GM23338 (cell line): ENCODE data around the gene ERC1. TPM values are rescaled to one million over a fixed set of nuclear protein-coding genes. Genes with fewer than 3 reads are reported as not detected.
"Not testable (repeated sequence)": the region's sequence is repeated elsewhere in the genome, so short reads cannot be mapped to it uniquely, and the experiment has no call there.

Experiments
- ATAC-seq: fragments of 200-7000 bp; cut with Tn5 transposase; 3 replicates; pipeline ENCODE4 v1.9.1; 2020
- DNase-seq: peaks from one replicate; pipeline ENCODE4 v3.0.0-alpha.2; 2015; ENCODE audit warnings: low spot score
- H2AFZ ChIP-seq: fragments of 200-600 bp; sonication (generic); 2 replicates; pipeline ENCODE4 v1.8.0; 2016; ENCODE audit warnings: antibody characterized with exemption, mild to moderate bottlenecking, moderate library complexity
- H3F3A ChIP-seq: fragments of 200-600 bp; sonication (generic); replicated peaks from 2 replicates; pipeline ENCODE4 v1.8.0; 2017; ENCODE audit warnings: antibody characterized with exemption, mixed run types, low read depth
- H3K27ac ChIP-seq: fragments of 200-600 bp; sonication (generic); 2 replicates; pipeline ENCODE4 v1.6.1; 2016; ENCODE audit warnings: low read depth
- H3K27me3 ChIP-seq: fragments of 200-600 bp; sonication (generic); 2 replicates; pipeline ENCODE4 v1.8.0; 2016; ENCODE audit warnings: mild to moderate bottlenecking, mixed run types, moderate library complexity; ENCODE audit not compliant: insufficient read depth
- H3K36me3 ChIP-seq: fragments of 200-600 bp; sonication (generic); 2 replicates; pipeline ENCODE4 v1.8.0; 2016; ENCODE audit warnings: mild to moderate bottlenecking; ENCODE audit not compliant: insufficient read depth
- H3K4me1 ChIP-seq: fragments of 200-600 bp; sonication (generic); 2 replicates; pipeline ENCODE4 v1.8.0; 2016; ENCODE audit warnings: mild to moderate bottlenecking, moderate library complexity; ENCODE audit not compliant: insufficient read depth
- H3K4me2 ChIP-seq: fragments of 200-600 bp; sonication (generic); 2 replicates; pipeline ENCODE4 v1.7.1; 2017; ENCODE audit warnings: mixed run types
- H3K4me3 ChIP-seq: fragments of 200-600 bp; sonication (generic); 2 replicates; pipeline ENCODE4 v1.6.1; 2016; ENCODE audit warnings: mixed run types
- H3K79me2 ChIP-seq: fragments of 200-600 bp; sonication (generic); replicated peaks from 2 replicates; pipeline ENCODE4 v1.8.0; 2017; ENCODE audit warnings: mild to moderate bottlenecking; ENCODE audit not compliant: insufficient read depth
- H3K9me2 ChIP-seq: fragments of 200-600 bp; sonication (generic); 2 replicates; pipeline ENCODE4 v1.8.0; 2017; ENCODE audit not compliant: insufficient read depth
- H4K20me1 ChIP-seq: fragments of 200-600 bp; sonication (generic); replicated peaks from 2 replicates; pipeline ENCODE4 v1.8.0; 2017; ENCODE audit warnings: mild to moderate bottlenecking; ENCODE audit not compliant: insufficient read depth
- H3K27ac Mint-ChIP-seq: 2 replicates; pipeline ENCODE4 v1.8.0; 2020; ENCODE audit warnings: inconsistent platforms, mild to moderate bottlenecking, moderate library complexity, mixed read lengths
- H3K27me3 Mint-ChIP-seq: 3 replicates; pipeline ENCODE4 v1.8.0; 2022; ENCODE audit warnings: low read depth, mild to moderate bottlenecking, moderate library complexity, mixed read lengths, inconsistent platforms; ENCODE audit not compliant: insufficient read depth, poor library complexity
- H3K36me3 Mint-ChIP-seq: 3 replicates; pipeline ENCODE4 v1.8.0; 2021; ENCODE audit warnings: low read depth, mild to moderate bottlenecking, inconsistent platforms, moderate library complexity, mixed read lengths
- H3K4me1 Mint-ChIP-seq: 3 replicates; pipeline ENCODE4 v1.8.0; 2020; ENCODE audit warnings: mild to moderate bottlenecking, inconsistent platforms, mixed read lengths
- H3K4me3 Mint-ChIP-seq: 3 replicates; pipeline ENCODE4 v1.8.0; 2021; ENCODE audit warnings: moderate library complexity, mild to moderate bottlenecking, inconsistent platforms, mixed read lengths
- H3K9me3 Mint-ChIP-seq: 3 replicates; pipeline ENCODE4 v1.8.0; 2020; ENCODE audit warnings: moderate library complexity, mild to moderate bottlenecking, inconsistent platforms, mixed read lengths
- CREB1 ChIP-seq: fragments of 250-450 bp; sonication (Bioruptor Pico); IDR thresholded peaks from 2 replicates; pipeline ENCODE4 v1.5.0; 2020; ENCODE audit warnings: low read depth, mild to moderate bottlenecking, moderate library complexity
- EZH2 ChIP-seq: fragments of 200-600 bp; sonication (generic); IDR thresholded peaks from one replicate; pipeline ENCODE4 v1.8.0; 2017; ENCODE audit warnings: antibody characterized with exemption, mild to moderate bottlenecking, low read depth; ENCODE audit not compliant: unreplicated experiment
- JUNB ChIP-seq: IDR thresholded peaks from one replicate; pipeline ENCODE4 v1.6.1; 2016; ENCODE audit warnings: antibody characterized with exemption; ENCODE audit not compliant: unreplicated experiment
- NANOG ChIP-seq: IDR thresholded peaks from 2 replicates; pipeline ENCODE4 v1.6.1; 2016; ENCODE audit warnings: antibody characterized with exemption, borderline replicate concordance
- STAT1 ChIP-seq: IDR thresholded peaks from one replicate; pipeline ENCODE4 v1.6.1; 2016; ENCODE audit warnings: antibody characterized with exemption; ENCODE audit not compliant: unreplicated experiment
- polyA plus RNA-seq: library from polyadenylated mRNA; unstranded; fragments of >200 nt; fragmentation: Nextera tagmentation; extraction: Ambion mirVana; gene quantifications from 2 replicates; pipeline ENCODE4 v1.2.1, GENCODE V29; 2016
- total RNA-seq: library from RNA; depleted of rRNA; stranded (reverse); fragments of >200 nt; shearing (Covaris generic); gene quantifications from 2 replicates; pipeline ENCODE4 v1.2.3, GENCODE V29; 2014
- TF ChIP-seq, protein P1 (sequence below): IDR thresholded peaks from 2 replicates; pipeline ENCODE4 v1.6.1; 2016; ENCODE audit warnings: antibody characterized with exemption
- TF ChIP-seq, protein P2 (sequence below): IDR thresholded peaks from one replicate; pipeline ENCODE4 v1.6.1; 2018; ENCODE audit warnings: antibody characterized with exemption; ENCODE audit not compliant: unreplicated experiment

Gene ERC1
- total and polyA plus RNA-seq, 2 experiments from 2014 or later, result 28.1 to 35.3 TPM

DNA sequence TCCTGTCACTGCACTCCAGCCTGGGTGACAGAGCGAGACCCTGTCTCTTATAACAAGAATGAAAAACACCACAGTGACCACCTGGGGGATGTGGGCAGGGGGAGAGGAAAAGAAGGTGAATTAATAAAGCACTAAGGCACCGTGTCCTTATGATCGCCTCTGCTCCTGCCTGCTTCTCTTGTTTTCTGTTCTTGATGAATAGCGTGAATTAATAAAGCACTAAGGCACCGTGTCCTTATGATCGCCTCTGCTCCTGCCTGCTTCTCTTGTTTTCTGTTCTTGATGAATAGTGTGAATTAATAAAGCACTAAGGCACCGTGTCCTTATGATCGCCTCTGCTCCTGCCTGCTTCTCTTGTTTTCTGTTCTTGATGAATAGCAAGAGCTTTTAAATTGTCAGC lies 60.6 kb downstream of the ERC1 start:
- H3K36me3 Mint-ChIP-seq, H3K4me3 ChIP-seq, H3K27ac Mint-ChIP-seq, H3K9me3 Mint-ChIP-seq, H3K4me2 ChIP-seq, H3F3A ChIP-seq, H3K27me3 ChIP-seq, H3K27me3 Mint-ChIP-seq, ATAC-seq, H3K27ac ChIP-seq, H2AFZ ChIP-seq, DNase-seq, H3K9me2 ChIP-seq, H3K4me3 Mint-ChIP-seq, H3K36me3 ChIP-seq, H4K20me1 ChIP-seq: not testable (repeated sequence)
- Histone ChIP-seq H3K79me2 (peaks cover 60% of the 10 kb centered on the region), H3K4me1 (peaks cover 76% of the 10 kb centered on the region)
- peaks cover 68% of the 10 kb centered on the region for H3K4me1 Mint-ChIP-seq

DNA sequence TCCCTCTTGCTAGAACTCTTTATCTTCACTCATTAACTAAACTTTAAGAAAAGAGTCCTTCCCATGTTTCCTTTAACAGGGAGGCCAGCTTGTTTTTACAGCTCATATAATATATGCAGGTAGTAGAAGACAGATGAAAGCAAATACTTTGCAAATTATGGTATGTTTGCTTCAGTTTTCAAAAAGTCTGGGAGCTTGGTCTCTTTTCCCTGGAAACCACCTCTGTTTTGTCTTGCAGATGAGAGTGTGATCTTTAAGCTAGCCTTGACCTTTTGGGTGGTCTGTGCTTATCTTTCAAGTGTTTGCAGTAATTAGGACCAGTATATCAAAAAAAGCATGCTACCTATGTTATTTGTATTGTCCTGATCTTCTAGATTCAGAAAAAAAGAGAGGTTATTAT lies 62.7 kb downstream of the ERC1 start:
- H3K9me2 ChIP-seq, result no peaks in the 10 kb centered on the region
- peak overlapping the region; percentile 21 for H3K4me3 ChIP-seq
- peaks cover 64% of the 10 kb centered on the region for H3K4me1 ChIP-seq
- peaks cover 61% of the 10 kb centered on the region for H3K4me1 Mint-ChIP-seq
- peak overlapping the region; percentile 83 for H3K27ac ChIP-seq
- no peaks in the 10 kb centered on the region for H3K27me3 ChIP-seq
- H3K27ac Mint-ChIP-seq, result peak overlapping the region; percentile 20
- TF ChIP-seq JUNB (no peak), NANOG (no peak)
- H3K4me3 Mint-ChIP-seq, result peak overlapping the region; percentile 16
- ATAC-seq, result peak; percentile 23
- 0 out of 2 replicates have a peak, but pooled peaks cover 4% of the 10 kb centered on the region for H3F3A ChIP-seq
- peak; percentile 55 for DNase-seq
- peaks cover 58% of the 10 kb centered on the region for H3K79me2 ChIP-seq
- no peaks in the 10 kb centered on the region for H3K27me3 Mint-ChIP-seq
- H3K4me2 ChIP-seq, result peak overlapping the region; percentile 61
- H2AFZ ChIP-seq, result no peak overlapping the region
- no peaks in the 10 kb centered on the region for H4K20me1 ChIP-seq
- H3K9me3 Mint-ChIP-seq, result peaks cover 5% of the 10 kb centered on the region
- no peaks in the 10 kb centered on the region for H3K36me3 ChIP-seq
- H3K36me3 Mint-ChIP-seq, result peaks cover 12% of the 10 kb centered on the region

DNA sequence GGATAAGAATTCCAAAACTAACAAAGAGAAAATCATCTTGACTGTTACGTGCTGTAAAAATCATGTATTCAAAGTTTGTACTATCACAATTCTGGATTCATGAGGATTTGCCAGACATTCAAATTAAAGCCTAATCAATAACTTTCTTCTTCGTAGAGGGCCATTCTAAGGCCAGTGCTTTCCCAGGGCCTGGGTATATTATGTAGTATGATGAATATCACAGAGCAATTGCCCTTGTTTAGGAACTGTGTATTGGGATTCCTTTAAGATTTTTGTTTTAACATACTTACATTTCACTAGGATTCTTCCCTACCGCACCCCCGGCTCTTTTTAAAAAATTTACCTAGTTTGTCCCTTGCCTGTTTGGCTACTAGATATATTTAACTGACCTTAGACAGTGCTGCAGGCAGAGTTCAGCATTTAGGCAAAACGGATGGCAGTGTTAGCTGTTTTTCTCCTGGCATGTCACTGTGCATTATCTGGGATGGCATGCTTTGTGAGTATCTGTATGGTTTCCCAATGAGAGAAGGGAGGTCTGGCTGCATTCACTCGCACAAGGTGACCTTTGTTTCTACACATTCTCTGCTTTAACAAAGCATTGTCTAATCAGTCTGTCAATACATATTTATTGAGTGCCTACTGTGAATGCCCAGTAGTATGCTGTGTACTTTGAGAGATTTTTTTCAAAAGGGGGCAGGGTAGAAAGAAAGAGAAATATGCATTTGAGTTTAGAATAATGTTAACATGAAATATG lies 63.3 kb downstream of the ERC1 start:
- H3K27ac Mint-ChIP-seq, result peak overlapping the region; percentile 74

More for the DNA sequence above, 63.3 kb downstream of the ERC1 start:
- TF ChIP-seq, protein P1, sequence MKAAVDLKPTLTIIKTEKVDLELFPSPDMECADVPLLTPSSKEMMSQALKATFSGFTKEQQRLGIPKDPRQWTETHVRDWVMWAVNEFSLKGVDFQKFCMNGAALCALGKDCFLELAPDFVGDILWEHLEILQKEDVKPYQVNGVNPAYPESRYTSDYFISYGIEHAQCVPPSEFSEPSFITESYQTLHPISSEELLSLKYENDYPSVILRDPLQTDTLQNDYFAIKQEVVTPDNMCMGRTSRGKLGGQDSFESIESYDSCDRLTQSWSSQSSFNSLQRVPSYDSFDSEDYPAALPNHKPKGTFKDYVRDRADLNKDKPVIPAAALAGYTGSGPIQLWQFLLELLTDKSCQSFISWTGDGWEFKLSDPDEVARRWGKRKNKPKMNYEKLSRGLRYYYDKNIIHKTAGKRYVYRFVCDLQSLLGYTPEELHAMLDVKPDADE, result no peak
- no peak for TF ChIP-seq CREB1 (CRISPR knock-in tag)
- no peak for TF ChIP-seq EZH2
- no peak for TF ChIP-seq STAT1
- TF ChIP-seq JUNB, result no peak
- TF ChIP-seq, protein P2, sequence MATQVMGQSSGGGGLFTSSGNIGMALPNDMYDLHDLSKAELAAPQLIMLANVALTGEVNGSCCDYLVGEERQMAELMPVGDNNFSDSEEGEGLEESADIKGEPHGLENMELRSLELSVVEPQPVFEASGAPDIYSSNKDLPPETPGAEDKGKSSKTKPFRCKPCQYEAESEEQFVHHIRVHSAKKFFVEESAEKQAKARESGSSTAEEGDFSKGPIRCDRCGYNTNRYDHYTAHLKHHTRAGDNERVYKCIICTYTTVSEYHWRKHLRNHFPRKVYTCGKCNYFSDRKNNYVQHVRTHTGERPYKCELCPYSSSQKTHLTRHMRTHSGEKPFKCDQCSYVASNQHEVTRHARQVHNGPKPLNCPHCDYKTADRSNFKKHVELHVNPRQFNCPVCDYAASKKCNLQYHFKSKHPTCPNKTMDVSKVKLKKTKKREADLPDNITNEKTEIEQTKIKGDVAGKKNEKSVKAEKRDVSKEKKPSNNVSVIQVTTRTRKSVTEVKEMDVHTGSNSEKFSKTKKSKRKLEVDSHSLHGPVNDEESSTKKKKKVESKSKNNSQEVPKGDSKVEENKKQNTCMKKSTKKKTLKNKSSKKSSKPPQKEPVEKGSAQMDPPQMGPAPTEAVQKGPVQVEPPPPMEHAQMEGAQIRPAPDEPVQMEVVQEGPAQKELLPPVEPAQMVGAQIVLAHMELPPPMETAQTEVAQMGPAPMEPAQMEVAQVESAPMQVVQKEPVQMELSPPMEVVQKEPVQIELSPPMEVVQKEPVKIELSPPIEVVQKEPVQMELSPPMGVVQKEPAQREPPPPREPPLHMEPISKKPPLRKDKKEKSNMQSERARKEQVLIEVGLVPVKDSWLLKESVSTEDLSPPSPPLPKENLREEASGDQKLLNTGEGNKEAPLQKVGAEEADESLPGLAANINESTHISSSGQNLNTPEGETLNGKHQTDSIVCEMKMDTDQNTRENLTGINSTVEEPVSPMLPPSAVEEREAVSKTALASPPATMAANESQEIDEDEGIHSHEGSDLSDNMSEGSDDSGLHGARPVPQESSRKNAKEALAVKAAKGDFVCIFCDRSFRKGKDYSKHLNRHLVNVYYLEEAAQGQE, result no peak
- Histone ChIP-seq H3F3A (0 out of 2 replicates have a peak, but pooled peaks cover 4% of the 10 kb centered on the region), H3K4me3 (peak overlapping the region; percentile 21), H3K27me3 (no peaks in the 10 kb centered on the region), H3K9me2 (no peaks in the 10 kb centered on the region), H3K4me1 (peaks cover 58% of the 10 kb centered on the region), H4K20me1 (no peaks in the 10 kb centered on the region), H3K4me2 (peak overlapping the region; percentile 61), H3K27ac (peak overlapping the region; percentile 83), H3K79me2 (peaks cover 58% of the 10 kb centered on the region), H2AFZ (no peak overlapping the region), H3K36me3 (no peaks in the 10 kb centered on the region)
- DNase-seq, result peak; percentile 64
- peaks cover 18% of the 10 kb centered on the region for H3K36me3 Mint-ChIP-seq
- H3K4me1 Mint-ChIP-seq, result peaks cover 55% of the 10 kb centered on the region
- H3K27me3 Mint-ChIP-seq, result no peaks in the 10 kb centered on the region
- peak overlapping the region; percentile 30 for H3K4me3 Mint-ChIP-seq
- H3K9me3 Mint-ChIP-seq, result peaks cover 11% of the 10 kb centered on the region
- peak; percentile 57 for ATAC-seq
